Tibial artery (tissue), 4 donors: ENCODE results near the gene HLA-DQB1.
"Not testable (repeated sequence)": the region's sequence is repeated elsewhere in the genome, so short reads cannot be mapped to it uniquely, and the experiment has no call there.

Experiments used
- DNase-seq, 2 donors: peaks; one replicate each; pipeline ENCODE4 v3.0.0-alpha.2; 2019
- H3K27ac ChIP-seq, 2 donors: fragments of 200-600 bp; sonication (generic) in 1 of 2; 1 replicate in 1 of 2; 2 replicates in 1 of 2; pipeline ENCODE4 v1.5.1; 2018 to 2019; ENCODE audit warnings: mild to moderate bottlenecking in 1 of 2
- H3K27me3 ChIP-seq, 2 donors: fragments of 200-600 bp; sonication (generic) in 1 of 2; one replicate each; pipeline versions ENCODE4 v1.5.1 to v1.6.0; 2016 to 2019
- H3K36me3 ChIP-seq, 3 donors: fragments of 200-600 bp; sonication (generic) in 2 of 3; one replicate each; pipeline ENCODE4 v1.5.1; 2016 to 2019; ENCODE audit warnings: mild to moderate bottlenecking in 2 of 3
- H3K4me1 ChIP-seq, 4 donors: fragments of 200-600 bp; sonication (generic) in 2 of 4; 1 replicate in 3 of 4; 2 replicates in 1 of 4; pipeline ENCODE4 v1.5.1; 2016 to 2019
- H3K4me3 ChIP-seq, 2 donors: fragments of 200-600 bp; sonication (generic) in 1 of 2; 1 replicate in 1 of 2; 2 replicates in 1 of 2; pipeline ENCODE4 v1.5.1; 2018 to 2019; ENCODE audit warnings: mild to moderate bottlenecking in 2 of 2
- H3K9me3 ChIP-seq, 3 donors: fragments of 200-600 bp; sonication (generic) in 1 of 3; one replicate each; pipeline ENCODE4 v1.5.1; 2016 to 2019
- CTCF ChIP-seq, 2 experiments: fragments of 200-600 bp in 1 of 2; fragments of 450-650 bp in 1 of 2; IDR thresholded peaks; one replicate each; pipeline ENCODE4 v1.5.1; 2017 to 2019; ENCODE audit warnings: antibody characterized with exemption in 2 of 2, mild to moderate bottlenecking in 1 of 2, moderate library complexity in 1 of 2
- intact Hi-C: fragments of 100-400 bp; cut with DNase I; formaldehyde crosslinking; loops from one replicate; pipeline ENCODE4 v1.15.0; 2023; ENCODE audit warnings: low total_unique reads

The HLA-DQB1 gene

DNA sequence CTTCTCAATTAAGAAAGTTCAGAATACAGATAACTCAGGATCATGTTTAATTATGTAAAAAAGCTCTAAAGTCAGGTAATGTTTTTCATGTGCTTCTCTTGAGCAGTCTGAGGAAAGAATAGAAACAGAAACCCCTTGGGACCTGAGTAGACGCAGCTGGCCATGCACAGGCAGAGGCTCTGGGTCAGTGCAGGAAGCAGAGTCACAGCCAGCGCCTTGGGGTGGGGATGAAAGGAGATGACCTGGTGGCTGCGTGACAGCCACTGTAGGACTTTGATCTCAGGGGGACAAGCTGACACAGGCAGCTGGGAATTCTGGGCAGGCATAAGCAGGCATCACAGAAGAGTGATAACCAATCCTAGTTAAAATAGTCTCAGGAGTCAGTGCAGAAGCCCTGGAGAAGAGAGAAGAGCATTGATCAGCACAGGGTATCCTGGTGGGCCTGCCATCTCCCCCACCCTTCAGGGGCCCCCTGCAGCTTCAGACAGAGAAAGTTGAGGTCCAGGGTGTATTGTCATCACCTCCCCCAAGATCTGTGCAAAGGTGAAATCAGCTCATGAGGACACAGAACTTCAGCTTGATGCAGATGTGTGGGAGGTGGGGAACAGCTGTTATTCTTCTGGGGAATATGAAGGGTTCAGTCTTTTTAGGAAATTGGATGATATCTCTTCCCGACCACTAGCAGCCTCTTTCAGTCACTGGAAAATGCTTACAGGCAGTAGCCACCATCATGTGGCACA, 6.4 kb downstream of the HLA-DQB1 start:
- intact Hi-C loops, result no loop called here
- no peaks in the 10 kb centered on the region for H3K4me1 ChIP-seq
- H3K4me3 ChIP-seq, result no peak overlapping the region
- H3K27me3 ChIP-seq, result no peaks in the 10 kb centered on the region
- no peaks in the 10 kb centered on the region for H3K36me3 ChIP-seq
- no peaks in the 10 kb centered on the region for H3K9me3 ChIP-seq
- DNase-seq, result no peak
- no peak for TF ChIP-seq CTCF (IDR thresholded peaks at IDR 0.05)
- no peak overlapping the region for H3K27ac ChIP-seq

DNA sequence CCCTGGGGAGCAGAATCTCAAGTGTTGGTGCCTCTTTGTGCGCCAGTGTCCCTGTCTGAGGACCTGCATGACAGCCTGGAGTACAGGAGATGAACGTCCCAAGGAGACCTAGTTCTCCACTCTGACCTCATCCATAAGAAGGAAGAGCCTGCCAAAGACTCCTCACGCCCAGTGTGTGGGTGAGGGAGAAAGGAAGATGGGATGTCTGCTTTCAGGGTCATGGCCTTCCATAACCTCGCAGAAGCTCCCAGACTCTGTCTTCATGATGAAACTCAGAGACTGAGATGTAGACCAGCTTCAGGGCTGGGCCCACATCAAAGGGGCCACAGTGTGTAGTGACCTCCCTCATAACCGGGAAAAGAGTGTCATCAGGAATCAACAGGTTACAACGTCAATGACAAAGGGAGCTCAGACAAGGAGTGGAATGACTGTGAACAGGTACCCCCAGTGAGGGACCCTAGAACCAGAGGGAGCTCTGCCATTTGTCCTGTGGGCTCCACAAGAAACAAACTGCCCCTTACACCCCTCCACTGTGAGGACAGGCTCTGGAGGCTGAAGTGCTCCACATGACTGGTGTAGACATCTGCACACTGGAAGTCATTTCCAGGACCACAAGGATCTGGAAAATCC, 8.1 kb downstream of the HLA-DQB1 start:
- DNase-seq, result no peak
- H3K27ac ChIP-seq, result no peak overlapping the region

DNA sequence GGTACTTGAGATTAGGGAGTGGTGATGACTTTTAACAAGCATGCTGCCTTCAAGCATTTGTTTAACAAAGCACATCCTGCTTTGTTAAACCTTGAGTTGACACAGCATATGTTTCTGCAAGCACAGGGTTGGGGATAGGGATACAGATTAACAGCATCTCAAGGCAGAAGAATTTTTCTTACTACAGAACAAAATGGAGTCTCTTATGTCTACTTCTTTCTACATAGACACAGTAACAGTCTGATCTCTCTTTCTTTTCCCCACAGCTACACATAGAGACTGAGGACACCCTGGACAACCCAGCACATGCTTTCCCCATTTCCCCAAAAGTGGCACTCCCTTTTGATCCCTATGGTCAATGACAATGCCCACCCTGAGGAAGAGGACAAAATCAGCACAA, 8.6 kb downstream of the HLA-DQB1 start:
- DNase-seq, H3K27me3 ChIP-seq, intact Hi-C loops, H3K4me3 ChIP-seq, H3K4me1 ChIP-seq, H3K36me3 ChIP-seq, H3K9me3 ChIP-seq, H3K27ac ChIP-seq: not testable (repeated sequence)

More for the DNA sequence above, 8.1 kb downstream of the HLA-DQB1 start:
- Histone ChIP-seq H3K9me3 (no peaks in the 10 kb centered on the region), H3K27me3 (no peaks in the 10 kb centered on the region), H3K4me1 (no peaks in the 10 kb centered on the region), H3K4me3 (no peak overlapping the region), H3K36me3 (no peaks in the 10 kb centered on the region)
- TF ChIP-seq CTCF (IDR thresholded peaks at IDR 0.05), result no peak
- intact Hi-C loops, result no loop called here

DNA sequence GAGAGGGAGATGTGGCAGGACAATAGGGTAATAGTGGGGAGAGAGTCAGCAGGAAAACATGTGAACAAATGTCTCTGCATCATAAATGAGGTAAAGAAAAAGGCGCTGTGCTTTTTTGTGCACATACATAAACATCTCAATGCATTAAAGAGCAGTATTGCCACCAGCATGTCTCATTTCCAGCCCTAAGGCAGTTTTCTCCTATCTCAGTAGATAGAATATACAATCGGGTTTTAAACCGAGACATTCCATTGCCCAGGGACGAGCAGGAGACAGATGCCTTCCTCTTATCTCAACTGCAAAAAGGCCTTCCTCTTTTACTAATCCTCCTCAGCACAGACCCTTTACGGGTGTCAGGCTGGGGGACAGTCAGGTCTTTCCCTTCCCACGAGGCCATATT, 9.1 kb downstream of the HLA-DQB1 start:
- H3K9me3 ChIP-seq, H3K27ac ChIP-seq, H3K36me3 ChIP-seq, H3K4me1 ChIP-seq, H3K4me3 ChIP-seq, DNase-seq, H3K27me3 ChIP-seq, intact Hi-C loops: not testable (repeated sequence)

GRCh38 chr6:32655203-32655710, 11.2 kb downstream of the HLA-DQB1 start:
- intact Hi-C loops, result no loop called here
- no peaks in the 10 kb centered on the region for H3K4me1 ChIP-seq
- H3K4me3 ChIP-seq, result no peak overlapping the region
- no peaks in the 10 kb centered on the region for H3K9me3 ChIP-seq
- TF ChIP-seq CTCF (IDR thresholded peaks at IDR 0.05), result no peak
- no peaks in the 10 kb centered on the region for H3K27me3 ChIP-seq
- DNase-seq, result no peak
- no peaks in the 10 kb centered on the region for H3K36me3 ChIP-seq
- H3K27ac ChIP-seq, result no peak overlapping the region

- Histone ChIP-seq H3K27me3 (no peaks in the 10 kb centered on the region), H3K27ac (no peak overlapping the region), H3K4me1 (no peaks in the 10 kb centered on the region), H3K36me3 (no peaks in the 10 kb centered on the region), H3K4me3 (no peak overlapping the region), H3K9me3 (no peaks in the 10 kb centered on the region)
- intact Hi-C loops, result loop anchor here (10.0 kb wide), 1 partner anchor 100 kb away; the partner anchor contains the start of gene HLA-DQA2
- no peak for DNase-seq
- TF ChIP-seq CTCF (IDR thresholded peaks at IDR 0.05), result no peak
These were observed 21.3 kb downstream of the HLA-DQB1 start for GRCh38 chr6:32645047-32645703.
